GM03348 (cell line): Measurements from ENCODE around the gene SHANK1.
"Not testable (repeated sequence)": the region's sequence is repeated elsewhere in the genome, so short reads cannot be mapped to it uniquely, and the experiment has no call there.

Experiments
- DNase-seq: peaks from one replicate; pipeline ENCODE4 v3.0.0; 2012; ENCODE audit warnings: low spot score

The SHANK1 gene

DNA sequence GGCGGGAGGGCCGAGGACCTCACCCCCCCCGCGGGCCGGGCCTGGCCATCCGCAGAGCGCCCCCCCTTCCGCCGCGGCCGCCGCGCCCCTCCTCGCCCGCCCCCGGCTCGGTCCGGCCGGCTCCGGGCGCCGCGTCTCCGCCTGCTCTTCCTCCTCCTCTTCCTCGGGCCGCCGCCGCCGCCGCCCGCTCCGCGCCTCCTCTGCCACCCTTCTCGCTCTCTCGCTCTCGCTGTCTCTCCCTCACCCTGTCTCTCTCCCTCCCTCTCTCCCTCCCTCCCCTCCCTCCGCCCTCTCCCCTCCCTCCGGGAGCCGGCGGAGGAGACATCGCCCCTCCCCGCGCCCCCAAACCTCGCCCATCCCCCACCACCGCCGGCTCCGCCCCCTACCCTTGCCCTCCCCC, at the start of gene SHANK1:
Gene SHANK1, minus strand, starts transcription at position 237 of the 400 bp plus-strand sequence. CDS start 2,883 bp downstream, outside the sequence.
- DNase-seq, result peak; percentile 53

DNA sequence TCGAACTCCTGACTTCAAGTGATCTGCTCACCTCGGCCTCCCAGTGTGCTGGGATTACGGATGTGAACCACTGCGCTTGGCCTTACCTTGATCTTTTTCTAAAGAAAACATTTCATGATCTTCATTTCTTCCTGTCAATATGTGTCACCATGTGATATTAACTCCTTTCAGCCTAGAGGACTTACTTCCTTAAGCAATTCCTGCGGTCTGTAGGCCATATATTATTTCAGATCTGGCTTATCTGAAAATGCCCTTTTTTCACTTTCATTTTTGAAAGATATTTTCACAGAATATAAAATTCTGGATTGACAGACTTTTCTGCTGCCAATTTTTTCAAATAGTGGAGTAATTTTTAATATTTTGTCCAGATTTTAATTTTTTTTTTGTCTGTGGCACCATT, 48.7 kb upstream of the SHANK1 start:
- DNase-seq, result no peak

DNA sequence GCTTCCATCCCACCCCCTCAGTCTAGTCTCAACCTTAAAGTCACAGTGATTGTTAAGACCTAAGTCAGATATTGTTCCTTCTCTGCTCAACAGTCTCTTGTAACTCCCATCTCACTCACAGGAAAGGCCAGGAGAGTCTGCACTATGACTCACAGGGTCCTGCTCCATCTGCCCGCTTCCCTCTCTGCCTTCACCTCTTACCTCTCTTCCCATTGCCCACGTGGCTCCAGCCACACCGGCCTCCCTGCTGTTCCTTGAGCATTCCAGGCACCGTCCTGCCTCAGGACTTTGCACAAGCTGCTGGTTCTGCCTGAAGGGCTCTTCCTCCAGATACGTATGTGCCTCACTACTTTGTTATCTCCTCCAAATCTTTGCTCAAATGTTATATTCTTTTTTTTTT, 47.7 kb upstream of the SHANK1 start:
- DNase-seq, result not testable (repeated sequence)

DNA sequence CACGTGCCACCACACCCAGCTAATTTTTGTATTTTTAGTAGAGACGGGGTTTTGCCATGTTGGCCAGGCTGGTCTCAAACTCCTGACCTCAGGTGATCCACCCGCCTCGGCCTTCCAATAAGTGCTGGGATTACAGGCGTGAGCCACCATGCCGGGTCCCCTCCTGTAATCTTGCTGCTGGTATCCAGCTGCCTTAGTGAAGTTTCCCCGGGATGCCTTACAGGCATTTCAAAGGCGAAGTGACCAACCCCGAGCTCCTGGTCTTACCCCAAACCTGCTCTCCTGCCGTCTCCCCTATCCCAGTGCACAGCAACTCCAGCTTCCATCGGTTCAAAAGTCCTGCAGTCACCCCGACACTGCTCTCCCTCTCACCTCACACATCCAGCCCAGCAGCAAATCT, 47.1 kb upstream of the SHANK1 start:
- not testable (repeated sequence) for DNase-seq

DNA sequence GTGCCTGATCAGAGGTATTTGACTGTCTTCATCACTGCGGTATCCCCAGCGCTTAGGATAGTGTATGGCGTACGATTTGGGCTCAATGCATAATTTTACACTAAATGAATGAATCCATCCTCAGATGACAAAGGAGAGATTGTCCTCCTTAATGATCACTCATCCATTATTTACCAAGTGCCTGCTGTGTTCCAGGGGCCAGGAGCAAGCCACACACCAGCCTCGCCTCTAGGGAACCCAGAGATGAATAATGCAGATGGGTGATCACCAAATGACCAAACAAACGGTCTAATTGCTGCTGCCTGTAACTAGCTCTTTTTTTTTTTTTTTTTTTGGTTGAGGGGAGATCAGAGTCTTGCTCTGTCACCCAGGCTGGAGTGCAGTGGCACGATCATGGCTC, 44.8 kb upstream of the SHANK1 start:
- DNase-seq, result no peak

DNA sequence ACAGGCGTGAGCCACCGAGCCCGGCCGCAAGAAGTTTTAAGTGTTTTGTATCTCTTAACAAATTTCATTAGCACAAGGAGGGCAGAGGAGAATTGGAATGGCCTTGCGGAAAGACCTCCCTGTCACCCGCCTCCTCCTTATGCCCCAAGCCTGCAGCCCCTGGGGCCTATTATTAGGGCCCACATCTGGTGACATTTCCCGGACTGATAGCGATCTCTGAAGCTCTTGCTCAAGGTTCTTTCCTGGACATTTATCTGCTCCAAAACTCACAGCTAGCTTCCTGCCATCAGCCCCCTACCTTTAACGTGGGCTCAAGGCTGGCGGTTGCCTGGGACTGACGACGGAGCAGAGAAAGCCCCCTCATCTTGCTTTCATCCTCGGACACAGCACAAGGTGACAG, 43.9 kb upstream of the SHANK1 start:
- DNase-seq, result not testable (repeated sequence)

DNA sequence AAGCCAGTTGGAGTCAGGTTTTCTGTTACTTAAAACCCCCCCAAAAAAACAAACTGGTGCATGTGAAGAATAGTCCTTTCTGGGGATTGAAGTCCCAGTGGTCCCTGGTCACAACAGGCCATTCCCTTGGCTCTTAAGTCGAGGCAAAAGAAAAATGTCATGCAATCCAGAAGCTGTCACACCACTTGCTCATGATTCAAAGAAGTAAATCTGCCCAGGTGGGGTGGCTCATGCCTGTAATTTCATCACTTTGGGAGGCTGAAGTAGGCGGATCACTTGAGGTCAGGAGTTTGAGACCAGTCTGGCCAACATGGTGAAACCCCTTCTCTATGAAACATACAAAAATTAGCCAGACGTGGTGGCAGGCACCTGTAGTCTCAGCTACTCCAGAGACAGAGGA, 41.9 kb upstream of the SHANK1 start:
- DNase-seq, result not testable (repeated sequence)

DNA sequence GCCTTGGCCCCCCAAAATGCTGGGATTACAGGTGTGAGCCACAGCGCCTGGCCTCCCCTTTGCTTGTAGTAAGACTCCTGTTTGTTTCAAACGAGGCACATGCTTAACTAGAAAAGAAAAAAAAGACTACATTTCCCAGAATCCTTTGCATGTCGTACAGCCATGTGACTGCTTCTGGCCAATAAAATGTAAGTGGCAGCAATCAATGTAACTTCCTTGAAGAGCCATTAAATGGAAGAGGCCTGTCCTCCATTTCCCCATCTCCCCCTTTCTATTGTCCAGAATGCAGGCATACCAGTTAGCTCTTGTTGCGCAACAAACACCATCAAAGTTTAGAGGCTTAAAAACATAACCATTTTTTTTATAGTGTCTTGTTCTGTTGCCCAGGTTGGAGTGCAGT, 40.3 kb upstream of the SHANK1 start:
- DNase-seq, result no peak

DNA sequence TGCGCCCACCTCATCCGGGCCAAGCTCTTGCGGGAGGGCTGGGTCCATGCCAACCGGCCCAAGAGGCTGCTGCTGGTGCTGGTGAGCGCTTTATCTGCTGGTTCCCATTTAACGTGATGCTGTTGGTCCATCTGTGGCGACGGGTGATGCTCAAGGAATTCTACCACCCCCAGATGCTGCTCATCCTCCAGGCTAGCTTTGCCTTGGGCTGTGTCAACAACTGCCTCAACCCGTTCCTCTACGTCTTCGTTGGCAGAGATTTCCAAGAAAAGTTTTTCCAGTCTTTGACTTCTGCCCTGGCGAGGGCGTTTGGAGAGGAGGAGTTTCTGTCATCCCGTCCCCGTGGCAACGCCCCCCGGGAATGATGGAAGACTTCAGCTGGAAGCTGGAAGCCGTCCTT, 39.5 kb upstream of the SHANK1 start:
- DNase-seq, result not testable (repeated sequence)

DNA sequence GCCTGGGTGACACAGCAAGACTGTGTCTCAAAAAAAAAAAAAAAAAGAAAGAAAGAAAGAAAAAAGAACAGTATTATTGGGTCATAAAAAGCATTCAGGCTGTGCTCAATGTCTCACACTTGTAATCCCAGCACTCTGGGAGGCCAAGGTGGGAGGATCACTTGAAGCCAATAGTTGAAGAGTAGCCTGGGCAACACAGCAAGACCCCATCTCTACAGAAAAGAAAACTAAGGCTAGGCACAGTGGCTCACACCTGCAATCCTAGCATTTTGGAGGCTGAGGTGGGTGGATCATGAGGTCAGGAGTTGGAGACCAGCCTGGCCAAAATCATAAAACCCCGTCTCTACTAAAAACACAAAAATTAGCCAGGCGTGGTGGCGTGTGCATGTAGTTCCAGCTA, 38.0 kb upstream of the SHANK1 start:
- not testable (repeated sequence) for DNase-seq

DNA sequence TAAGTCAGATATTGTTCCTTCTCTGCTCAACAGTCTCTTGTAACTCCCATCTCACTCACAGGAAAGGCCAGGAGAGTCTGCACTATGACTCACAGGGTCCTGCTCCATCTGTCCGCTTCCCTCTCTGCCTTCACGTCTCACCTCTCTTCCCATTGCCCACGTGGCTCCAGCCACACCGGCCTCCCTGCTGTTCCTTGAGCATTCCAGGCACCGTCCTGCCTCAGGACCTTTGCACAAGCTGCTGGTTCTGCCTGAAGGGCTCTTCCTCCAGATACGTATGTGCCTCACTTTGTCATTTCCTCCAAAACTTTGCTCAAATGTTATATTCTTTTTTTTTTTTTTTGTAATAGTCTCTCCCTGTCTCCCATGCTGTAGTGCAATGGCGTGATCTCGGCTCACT, 36.6 kb upstream of the SHANK1 start:
- DNase-seq, result not testable (repeated sequence)

DNA sequence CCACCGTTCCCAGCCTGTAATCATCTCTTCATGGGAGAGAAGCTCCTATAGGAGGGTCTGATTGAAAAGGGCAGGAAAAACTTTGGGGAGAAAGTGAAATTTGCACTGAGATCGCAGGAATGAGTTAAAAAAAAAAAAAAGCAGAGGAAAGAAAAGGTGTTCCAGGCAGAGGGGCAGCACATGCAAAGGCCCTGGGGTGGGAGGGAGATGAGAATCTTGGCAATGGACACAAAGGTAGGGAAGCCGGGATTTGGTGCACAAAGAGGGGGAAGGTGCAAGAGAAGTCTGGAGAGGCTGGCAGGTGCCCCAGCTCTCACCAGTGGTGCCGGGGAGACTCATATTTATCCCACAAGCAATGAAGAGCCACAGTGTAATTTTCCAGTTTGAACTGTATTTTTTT, 34.3 kb upstream of the SHANK1 start:
- DNase-seq, result no peak

DNA sequence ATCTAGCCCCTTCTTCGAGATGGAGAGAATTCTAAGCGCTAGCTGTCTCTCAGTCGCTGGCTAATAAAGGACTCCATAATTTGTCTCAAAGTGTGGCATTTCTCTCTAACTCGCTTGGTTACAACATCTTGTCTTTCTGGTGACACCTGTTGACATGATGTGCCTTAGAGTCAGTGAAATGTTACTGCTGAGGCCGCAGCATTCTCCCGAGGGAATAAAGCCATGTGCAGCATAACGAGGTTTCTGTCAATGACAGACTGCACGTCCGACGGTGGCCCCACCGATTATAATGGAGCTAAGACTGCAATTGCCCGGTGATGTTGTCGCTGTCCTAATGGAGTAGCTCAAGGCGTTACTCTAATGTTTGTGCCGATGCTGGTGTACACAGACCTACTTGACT, 30.4 kb upstream of the SHANK1 start:
- DNase-seq, result no peak

DNA sequence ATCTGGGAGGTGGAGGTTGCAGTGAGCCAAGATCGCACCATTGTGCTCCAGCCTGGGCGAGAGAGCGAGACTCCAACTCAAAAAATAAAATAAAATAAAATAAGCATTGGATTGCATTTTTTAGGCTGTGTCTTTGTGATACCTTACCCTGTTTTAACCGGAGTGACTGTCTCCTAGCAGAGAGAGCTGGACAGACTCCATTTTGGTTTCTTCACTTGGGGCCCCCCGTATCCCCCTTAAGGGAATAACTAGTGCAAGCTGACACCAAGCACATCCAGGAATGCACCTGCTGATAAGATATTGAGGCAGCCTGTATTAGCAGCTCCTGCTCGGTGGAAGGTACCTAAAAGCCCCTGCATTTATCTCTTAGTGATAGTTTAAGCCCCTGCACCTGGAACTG, 29.9 kb upstream of the SHANK1 start:
- DNase-seq, result no peak

DNA sequence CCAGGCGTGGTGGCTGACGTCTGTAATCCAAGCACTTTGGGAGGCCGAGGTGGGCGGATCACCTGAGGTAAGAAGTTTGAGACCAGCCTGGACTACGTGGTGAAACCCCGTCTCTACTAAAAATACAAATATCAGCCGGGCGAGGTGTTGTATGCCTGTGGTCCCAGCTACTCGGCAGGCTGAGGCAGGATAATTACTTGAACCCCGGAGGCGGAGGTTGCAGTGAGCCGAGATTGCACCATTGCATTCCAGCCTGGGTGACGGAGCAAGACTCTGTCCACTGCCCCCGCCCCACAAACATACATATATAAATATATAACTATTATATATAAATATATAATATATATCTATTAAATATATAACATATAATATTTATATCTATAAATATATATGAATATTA, 27.5 kb upstream of the SHANK1 start:
- not testable (repeated sequence) for DNase-seq

DNA sequence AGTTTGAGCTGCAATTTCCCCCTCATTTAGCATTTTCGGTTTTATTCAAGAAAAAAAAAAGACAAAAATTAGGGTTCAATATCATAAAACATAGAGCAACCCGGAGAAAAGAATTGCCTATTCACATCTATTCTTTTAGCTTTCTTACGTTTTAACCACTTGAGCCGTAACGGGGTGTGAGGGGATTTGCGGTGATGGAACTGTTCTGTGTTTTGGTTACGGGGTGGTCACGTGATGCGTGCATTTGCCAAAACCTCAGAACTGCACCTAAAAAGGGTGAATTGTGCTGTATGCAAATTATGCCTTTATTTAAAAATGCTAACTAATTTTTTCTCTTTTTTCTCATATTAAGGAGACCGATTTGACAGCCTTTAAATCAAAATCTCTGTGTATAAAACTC, 25.6 kb upstream of the SHANK1 start:
- no peak for DNase-seq

DNA sequence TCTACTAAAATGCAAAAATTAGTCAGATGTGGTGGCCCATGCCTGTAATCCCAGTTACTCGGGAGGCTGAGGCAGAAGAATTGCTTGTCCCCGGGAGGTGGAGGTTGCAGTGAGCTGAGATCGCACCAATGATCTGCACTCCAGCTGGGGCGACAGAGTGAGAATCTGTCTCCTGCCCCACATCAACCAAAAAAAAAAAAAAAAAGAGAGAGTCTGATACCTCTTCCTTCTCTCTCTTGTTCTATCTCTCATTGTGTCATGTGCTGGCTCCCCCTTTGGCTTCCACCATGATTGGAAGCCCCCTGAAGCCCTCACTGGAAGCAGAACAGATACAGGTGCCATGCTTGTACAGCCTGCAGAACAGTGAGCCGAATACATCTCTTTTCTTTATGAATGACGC, 23.9 kb upstream of the SHANK1 start:
- DNase-seq, result no peak

DNA sequence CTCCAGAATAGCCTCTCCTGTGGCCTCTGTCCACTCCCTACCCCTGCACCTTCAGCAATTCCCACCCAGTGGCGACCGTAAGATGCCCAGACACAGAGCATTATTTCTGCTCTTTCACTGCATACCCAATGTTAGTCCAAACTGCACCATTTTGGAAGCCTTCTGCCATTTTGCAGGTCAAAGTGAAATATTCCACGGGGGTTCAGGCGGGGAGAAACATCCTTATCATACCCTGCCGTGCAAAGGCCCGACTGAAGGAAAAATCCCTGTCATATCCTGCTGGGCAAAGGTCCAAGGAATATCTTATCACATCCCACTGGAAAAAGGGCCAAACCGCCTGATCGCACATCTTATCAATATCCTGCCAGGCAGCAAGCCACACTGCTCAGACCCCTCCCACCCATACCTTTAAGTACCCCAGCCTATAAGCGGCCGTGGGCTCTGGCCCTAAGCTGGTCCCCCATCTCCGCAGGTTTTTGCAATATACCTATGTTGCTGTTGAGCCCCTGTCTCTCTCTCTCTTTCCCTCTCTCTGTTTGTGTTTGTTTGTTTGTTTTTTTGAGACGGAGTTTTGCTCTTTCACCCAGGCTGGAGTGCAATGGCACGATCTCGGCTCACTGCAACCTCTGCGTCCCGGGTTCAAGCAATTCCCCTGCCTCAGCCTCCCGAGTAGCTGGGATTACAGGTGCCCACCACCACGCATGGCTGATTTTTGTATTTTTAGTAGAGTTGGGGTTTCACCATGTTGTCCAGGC, 21.8 kb upstream of the SHANK1 start:
- no peak for DNase-seq

DNA sequence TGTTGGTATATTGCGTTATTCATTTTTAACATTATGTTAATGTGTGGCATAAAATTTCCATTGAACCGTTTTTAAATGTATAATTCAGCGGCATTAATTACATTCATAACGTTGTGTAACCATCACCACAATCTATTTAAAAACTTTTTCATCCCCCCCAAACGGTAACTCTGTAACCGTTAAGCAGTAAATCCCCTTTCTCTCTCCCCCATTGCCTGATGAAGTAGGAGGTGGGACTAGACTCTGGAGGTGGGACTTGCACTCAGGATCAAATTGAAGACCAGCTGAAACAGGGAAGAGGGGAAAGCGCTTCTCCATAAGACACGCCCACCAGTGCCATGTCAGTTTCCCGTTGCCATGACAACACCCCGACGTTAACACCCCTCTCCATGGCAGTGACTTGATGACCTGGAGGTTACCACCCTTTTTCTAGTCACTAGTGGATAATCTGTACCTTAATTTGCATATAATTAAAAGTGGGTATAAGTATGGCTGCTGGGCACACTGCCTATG, 20.4 kb upstream of the SHANK1 start:
- no peak for DNase-seq

DNA sequence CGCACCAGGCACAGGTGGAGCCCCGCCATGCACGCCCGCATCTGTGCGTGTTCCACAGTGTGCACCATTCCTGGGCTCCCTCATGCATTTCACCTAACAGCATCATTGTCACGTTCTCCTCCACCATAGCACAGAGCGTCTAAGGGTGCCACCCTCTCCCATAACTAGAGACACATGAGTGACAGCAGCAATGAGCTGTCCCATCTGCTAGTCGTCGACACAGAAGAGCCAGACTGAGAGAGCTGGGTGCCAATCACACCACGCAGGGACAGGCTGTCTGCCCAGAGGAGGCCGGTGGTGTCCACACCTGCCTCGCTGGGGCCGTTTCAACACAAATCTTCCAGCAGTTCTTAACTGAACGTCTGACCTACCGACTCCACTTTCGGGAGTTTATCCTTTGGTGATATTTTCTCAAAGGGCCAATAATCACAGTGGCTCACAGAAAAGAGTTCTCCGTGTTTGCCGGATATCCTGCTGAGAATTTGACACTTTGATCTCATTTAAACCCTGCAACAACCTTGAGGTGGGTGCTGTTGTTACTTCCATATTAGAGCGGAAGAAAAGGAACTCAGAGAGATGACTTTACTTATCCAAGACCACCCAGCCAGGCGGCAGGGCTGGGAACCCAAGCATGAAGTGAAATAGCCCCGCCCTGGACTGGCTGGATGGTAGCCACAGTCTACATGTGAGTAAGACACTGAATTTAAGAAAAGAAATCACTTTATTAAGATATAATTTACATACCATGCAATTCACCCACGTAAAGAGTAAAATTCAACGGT, 19.7 kb upstream of the SHANK1 start:
- DNase-seq, result no peak

DNA sequence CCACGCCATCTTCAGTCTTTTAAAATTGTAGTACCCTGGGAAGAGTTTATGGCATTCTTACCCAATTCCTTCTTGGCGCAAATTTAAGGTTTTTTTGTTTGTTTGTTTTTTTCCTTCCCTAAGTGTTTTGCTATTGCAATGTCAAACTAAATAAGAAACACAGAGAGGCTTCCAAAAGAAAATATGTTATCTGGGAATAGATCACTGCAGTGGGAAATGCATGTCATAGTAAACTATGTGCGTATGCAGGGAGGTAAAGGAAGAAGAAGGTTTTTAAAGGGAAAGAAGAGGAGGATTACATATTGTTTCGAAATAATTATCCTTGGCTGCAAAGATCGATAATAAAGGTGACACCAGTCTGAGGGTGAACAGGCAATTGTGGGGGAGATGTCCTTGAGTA, 16.7 kb upstream of the SHANK1 start:
- DNase-seq, result no peak

DNA sequence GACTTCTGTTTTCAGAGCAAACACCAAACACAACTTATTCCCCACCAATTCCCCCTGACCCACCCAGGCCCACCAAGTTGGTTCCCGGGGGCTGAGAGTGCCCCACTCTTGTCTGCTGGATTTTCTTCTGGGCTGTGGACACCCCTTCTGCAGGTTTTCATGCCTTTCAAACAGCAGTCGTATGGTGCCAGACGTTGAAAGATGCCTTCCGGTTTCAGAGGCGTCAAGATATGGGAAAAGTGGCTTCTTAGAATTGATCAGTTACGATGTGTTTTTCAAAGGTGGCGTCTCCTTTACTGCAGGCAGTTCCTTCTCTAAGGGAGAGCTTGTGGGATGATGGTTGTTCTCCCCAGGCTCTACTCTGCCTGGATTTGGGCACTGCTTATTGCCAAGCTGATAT, 16.3 kb upstream of the SHANK1 start:
- DNase-seq, result no peak

DNA sequence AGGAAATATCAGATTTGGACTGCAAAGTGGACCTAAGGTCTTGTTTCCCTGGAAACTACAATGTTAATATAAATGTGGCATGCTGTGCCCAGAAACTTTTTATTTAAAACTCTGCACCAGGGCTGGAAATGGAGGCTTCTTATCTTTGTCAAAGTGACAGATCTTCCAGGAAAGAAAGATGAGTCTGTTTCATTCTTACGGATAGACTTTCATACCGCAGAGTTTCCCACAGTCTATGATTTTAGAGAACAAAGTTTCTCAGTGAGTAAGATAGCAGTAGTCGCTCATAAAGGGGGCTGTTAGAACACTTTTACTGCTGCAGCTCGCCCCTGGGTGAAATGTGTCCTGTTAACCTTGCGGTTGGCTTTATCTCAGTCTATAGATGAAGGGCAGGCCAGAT, 10.3 kb upstream of the SHANK1 start:
- no peak for DNase-seq
